Occipital lobe (tissue), 2 donors: ENCODE measurements around the gene RCVRN. TPM values are rescaled to one million over a fixed set of nuclear protein-coding genes. Genes with fewer than 3 reads are reported as not detected.
"Not testable (repeated sequence)": the region's sequence is repeated elsewhere in the genome, so short reads cannot be mapped to it uniquely, and the experiment has no call there.

Experiments used
- DNase-seq: peaks from one replicate; lab custom pipeline; 2025; lab: John Stamatoyannopoulos, UW
- total RNA-seq: library from RNA; depleted of rRNA; stranded (reverse); fragments of >200 nt; gene quantifications from one replicate; pipeline ENCODE4 v1.2.3, GENCODE V29; 2014

The RCVRN gene
- total RNA-seq, 1 donor from 2014 or later, result 0.16 TPM

GRCh38 chr17:9922012-9922848, 17.2 kb upstream of the RCVRN start:
- no peak for DNase-seq

- DNase-seq, result not testable (repeated sequence)
These were observed 16.1 kb upstream of the RCVRN start for GRCh38 chr17:9921216-9921615.

GRCh38 chr17:9918804-9919352, 13.8 kb upstream of the RCVRN start:
- no peak for DNase-seq

DNA sequence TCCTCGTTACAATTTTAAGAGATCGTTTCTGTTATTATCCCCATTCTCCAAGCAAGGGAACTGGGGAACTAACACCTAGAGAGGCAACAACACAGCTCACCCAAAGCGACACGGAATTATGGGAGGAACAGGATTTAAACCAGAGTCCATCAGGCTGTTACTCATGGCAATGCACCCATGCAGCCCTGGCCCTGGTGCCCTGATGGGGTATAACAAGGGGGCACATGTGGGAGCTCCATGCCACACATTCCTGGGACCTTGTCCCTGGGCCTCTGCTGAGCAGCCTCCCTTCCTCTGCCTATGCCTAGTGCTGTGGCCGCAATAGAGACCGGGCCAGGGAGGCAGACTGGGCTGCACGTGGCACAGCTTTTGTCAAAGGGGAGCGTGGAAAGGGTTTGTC, 13.3 kb upstream of the RCVRN start:
- no peak for DNase-seq

DNA sequence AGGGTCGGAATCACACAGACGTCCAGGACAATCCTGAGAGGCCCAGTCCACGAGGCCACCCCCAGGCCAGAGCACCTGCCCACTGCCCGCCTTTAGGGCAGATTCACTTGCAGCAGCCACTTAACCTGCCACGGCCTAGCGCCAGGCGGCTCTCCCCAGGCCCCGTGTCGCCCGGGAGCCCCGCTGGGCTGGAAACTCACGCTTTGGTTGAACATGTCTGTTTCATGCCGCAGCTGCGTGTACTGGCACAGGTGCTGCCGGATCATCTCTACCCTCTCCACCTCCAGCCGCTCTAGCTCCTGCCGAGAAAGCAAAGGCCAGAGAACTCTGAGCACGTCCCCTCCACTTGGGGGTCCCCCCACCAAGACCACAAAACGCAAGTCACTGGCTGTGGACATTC, 12.7 kb upstream of the RCVRN start:
- no peak for DNase-seq

DNA sequence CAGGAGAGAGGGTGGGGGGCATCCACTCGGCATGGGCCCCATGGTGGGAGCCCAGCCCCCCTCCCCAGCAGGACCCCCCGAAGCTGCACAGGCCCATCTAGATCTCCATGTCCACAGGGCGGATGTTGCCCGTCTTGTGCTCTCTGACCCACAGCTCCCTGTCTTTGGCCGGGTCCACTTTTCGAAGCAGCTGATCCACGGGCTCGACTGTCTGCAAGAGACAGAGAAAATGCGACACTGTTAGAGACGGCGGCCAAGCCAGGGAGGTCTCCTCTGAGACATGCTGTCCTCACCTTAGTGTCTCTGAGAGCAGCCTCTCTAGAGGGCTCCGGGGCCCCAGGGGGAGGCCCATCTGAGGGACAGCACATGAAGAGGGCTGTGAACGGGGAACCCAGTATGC, 12.1 kb upstream of the RCVRN start:
- no peak for DNase-seq

- no peak for DNase-seq
These were observed 11.0 kb upstream of the RCVRN start for GRCh38 chr17:9916108-9916507.

GRCh38 chr17:9913476-9913875, 8.4 kb upstream of the RCVRN start:
- no peak for DNase-seq

DNA sequence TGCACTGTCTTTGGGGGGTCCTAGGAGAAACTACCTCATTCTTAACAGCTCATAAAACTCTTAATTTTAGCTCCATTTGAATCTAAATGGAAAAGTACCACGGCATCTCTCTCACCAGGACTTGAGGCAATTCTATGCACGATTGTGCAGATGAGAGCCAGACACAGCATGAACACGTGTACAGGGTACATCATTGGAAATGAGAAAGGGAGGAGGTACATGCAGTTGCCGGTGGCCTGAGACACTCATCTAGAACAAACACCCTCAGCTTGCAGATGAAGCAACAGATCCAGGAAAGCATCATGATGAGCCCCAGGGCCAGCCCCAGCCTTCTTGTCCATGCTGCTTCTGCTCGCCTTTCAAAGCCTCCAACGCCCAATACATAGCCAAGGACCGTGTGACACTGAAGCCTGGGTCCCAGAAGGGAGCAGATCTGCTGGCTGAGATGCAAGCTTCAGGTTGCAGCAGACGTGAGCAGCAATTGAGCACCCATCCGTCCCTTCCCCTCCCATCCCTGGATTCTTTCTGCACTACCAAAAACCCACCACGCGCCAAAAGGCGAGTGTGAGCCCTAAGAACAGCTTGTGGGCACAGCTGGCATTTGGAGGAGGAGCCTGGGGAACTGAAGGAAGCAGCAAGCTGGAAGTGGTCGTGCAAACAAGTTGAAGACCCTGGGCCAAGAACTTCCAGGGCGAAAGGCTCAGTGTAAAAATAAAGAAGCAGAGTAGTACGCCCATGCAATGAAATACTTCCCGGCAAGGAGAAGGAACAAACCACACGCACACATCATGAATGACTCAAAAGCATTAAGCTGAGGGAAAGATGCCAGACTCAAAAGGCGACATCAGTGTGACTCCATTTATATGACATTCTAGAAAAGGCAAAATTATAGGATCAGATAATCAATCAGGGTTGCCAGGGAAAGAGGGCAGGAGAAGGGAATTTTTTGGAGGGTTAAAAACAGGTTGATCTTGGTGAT, 7.3 kb upstream of the RCVRN start:
- DNase-seq, result no peak

DNA sequence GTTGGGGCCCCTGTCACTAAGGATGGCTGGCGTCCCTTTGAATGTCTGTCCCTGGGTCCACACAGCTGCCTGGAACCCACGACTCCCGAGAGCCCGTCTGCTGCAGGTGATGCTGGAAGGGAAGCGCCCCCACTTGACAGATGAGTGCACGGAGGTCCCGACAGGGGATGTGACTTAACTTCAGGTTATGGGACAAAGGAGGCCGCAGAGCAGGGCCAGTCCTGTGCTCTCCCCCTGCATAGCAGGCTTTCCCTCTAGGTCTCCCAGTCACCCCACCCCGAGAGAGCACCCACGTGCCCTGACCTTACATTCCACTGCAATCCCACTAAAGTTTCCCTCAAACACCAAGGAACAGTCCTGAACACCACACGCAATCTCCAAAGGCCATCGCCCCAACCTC, 6.0 kb upstream of the RCVRN start:
- no peak for DNase-seq

DNA sequence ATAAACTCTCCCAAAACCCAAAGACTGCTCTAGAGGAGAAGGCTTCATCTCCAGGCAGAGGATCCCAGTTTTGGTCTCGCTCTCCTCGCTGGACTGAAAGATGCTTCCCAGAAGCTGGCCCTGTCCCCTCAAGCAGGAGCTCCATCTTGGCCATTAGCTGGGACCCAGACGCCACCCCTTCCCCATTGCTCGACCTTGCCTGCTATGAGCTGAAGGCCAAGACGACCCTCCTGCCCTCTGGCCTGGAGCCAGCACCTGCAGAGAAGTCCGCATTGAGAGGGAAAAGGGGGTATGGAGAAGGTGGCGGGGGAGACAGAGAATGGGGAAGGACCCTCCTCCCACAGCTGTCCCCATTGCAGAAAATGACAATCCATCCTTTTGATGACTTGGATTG, 3.6 kb upstream of the RCVRN start:
- DNase-seq, result no peak

- DNase-seq, result no peak
These were observed 3.0 kb upstream of the RCVRN start for GRCh38 chr17:9907883-9908648.

DNA sequence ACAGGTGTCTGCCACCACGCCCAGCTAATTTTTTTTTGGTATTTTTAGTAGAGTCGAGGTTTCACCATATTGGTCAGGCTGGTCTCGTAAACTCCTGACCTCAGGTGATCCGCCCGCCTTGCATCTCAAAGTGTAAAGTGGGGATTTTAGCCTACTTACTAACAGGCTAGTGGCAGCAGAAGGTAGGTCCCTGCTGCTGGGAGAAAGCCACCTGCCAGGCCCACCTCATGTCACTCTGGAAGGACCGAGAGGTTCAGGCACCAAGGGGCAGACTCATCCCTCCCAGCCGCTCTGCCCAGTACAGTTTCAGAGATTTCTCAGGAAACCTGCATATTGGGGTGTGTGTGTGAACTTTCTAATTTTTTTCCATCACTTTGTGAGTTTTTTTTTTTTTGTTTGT, 2.1 kb upstream of the RCVRN start:
- DNase-seq, result no peak

GRCh38 chr17:9906616-9907015, 1.5 kb upstream of the RCVRN start:
- no peak for DNase-seq

GRCh38 chr17:9905902-9906301, 831 bp upstream of the RCVRN start:
- no peak for DNase-seq

DNA sequence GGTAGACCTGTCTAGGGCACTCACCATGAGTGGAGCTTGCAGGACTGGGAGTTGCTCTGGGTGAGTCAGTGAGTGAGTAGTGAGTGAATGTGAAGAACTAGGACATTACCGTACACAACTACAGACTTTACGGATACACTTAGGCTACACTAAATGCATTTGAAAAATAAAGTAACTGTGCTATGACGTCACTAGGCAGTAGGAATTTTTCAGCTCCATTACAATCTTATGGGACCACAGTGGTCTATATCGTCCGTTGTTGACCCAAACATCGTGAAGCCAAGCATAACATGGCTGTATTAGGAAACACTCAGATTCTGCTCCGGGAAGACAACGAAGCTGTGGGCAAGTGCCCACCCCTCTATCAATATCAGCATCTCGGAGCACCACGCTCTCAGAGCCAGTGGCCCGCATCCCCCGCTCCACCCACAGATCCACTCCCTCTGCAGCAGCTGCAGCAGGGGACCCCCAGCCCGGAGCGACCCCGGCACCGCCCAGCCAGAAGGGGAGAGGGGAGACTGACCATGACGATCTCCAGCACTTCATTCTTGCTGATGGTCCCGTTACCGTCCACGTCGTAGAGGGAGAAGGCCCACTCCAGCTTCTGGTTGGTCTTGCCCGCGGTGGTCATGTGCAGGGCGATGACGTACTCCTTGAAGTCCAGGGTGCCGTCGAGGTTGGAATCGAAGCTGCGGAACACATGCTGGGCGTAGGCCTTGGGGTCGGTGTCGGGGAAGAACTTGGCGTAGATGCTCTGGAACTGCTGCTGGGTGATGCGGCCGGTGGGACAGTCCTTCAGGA, 594 bp downstream of the RCVRN start:
- no peak for DNase-seq

- no peak for DNase-seq
These were observed 3.0 kb downstream of the RCVRN start for GRCh38 chr17:9902120-9902519.

GRCh38 chr17:9900784-9901183, 4.3 kb downstream of the RCVRN start:
- DNase-seq, result no peak

- no peak for DNase-seq
These were observed 5.0 kb downstream of the RCVRN start for GRCh38 chr17:9900044-9900594.
